GM18505 (cell line): ENCODE measurements around the gene SMTNL1.

Source experiments
- ATAC-seq: cut with Tn5 transposase; IDR thresholded peaks from one replicate; pipeline ENCODE4 v1.9.1; 2021; ENCODE audit not compliant: unreplicated experiment
- POLR2A ChIP-seq: IDR thresholded peaks from 4 replicates; pipeline ENCODE4 v1.6.1; 2011; ENCODE audit warnings: borderline replicate concordance; ENCODE audit not compliant: insufficient read depth, insufficient read length; ENCODE audit errors: extremely low read depth

The SMTNL1 gene

GRCh38 chr11:57500515-57500914 lies 36.9 kb upstream of the SMTNL1 start:
- no peak for TF ChIP-seq POLR2A
- ATAC-seq: no peak

- no peak for TF ChIP-seq POLR2A
- no peak for ATAC-seq
Measured at GRCh38 chr11:57500926-57501325, 36.5 kb upstream of the SMTNL1 start.

- ATAC-seq: no peak
- no peak for TF ChIP-seq POLR2A
Measured at GRCh38 chr11:57501953-57502352, 35.4 kb upstream of the SMTNL1 start.

GRCh38 chr11:57502376-57502775 lies 35.0 kb upstream of the SMTNL1 start:
- TF ChIP-seq POLR2A: no peak
- ATAC-seq: no peak

- no peak for TF ChIP-seq POLR2A
- no peak for ATAC-seq
Measured at GRCh38 chr11:57502870-57503269, 34.5 kb upstream of the SMTNL1 start.

GRCh38 chr11:57504511-57504910 lies 32.9 kb upstream of the SMTNL1 start:
- TF ChIP-seq POLR2A: no peak
- no peak for ATAC-seq

- no peak for ATAC-seq
- TF ChIP-seq POLR2A: no peak
Measured at GRCh38 chr11:57506522-57506921, 30.9 kb upstream of the SMTNL1 start.

GRCh38 chr11:57508341-57509170 lies 28.8 kb upstream of the SMTNL1 start:
- no peak for ATAC-seq
- TF ChIP-seq POLR2A: no peak

GRCh38 chr11:57511741-57512430 lies 25.5 kb upstream of the SMTNL1 start:
- no peak for ATAC-seq
- no peak for TF ChIP-seq POLR2A

- TF ChIP-seq POLR2A: no peak
- ATAC-seq: no peak
Measured at GRCh38 chr11:57512646-57513451, 24.5 kb upstream of the SMTNL1 start.

GRCh38 chr11:57513452-57513795 lies 24.0 kb upstream of the SMTNL1 start:
- ATAC-seq: no peak
- TF ChIP-seq POLR2A: no peak

GRCh38 chr11:57513911-57514537 lies 23.4 kb upstream of the SMTNL1 start:
- ATAC-seq: peak; percentile 46

More at GRCh38 chr11:57513911-57514537, 23.4 kb upstream of the SMTNL1 start:
- TF ChIP-seq POLR2A: no peak
